HEK293 (cell line): ENCODE data around the gene ILDR1.

ENCODE experiments used
- CTCF ChIA-PET: fragments of 350-600 bp; formaldehyde crosslinking; extraction: SDS; loops from one replicate; lab custom pipeline; 2021; ENCODE audit warnings: antibody characterized with exemption; lab: Yijun Ruan, JAX
- POLR2A ChIA-PET: fragments of 300-600 bp; formaldehyde crosslinking; extraction: SDS; loops from one replicate; lab custom pipeline; 2020; ENCODE audit warnings: antibody characterized with exemption, inconsistent platforms; lab: Yijun Ruan, JAX
- H3K27ac ChIP-seq: fragments of 200-500 bp; sonication (Bioruptor generic); 2 replicates; pipeline ENCODE4 v1.5.1; 2014; ENCODE audit warnings: low read depth, low read length, control low read depth, inconsistent platforms; ENCODE audit errors: extremely low read depth
- H3K36me3 ChIP-seq, 2 experiments: fragments of 200-500 bp in 1 of 2; sonication (Bioruptor generic) in 1 of 2; 1 replicate in 1 of 2; 2 replicates in 1 of 2; pipeline ENCODE4 v1.5.1; 2014 to 2017; ENCODE audit warnings: inconsistent platforms in 2 of 2, low read length in 2 of 2; ENCODE audit not compliant: control insufficient read depth in 2 of 2, insufficient read depth in 1 of 2
- H3K4me1 ChIP-seq: fragments of 200-500 bp; sonication (Bioruptor generic); 2 replicates; pipeline ENCODE4 v1.5.1; 2014; ENCODE audit warnings: mild to moderate bottlenecking, low read length, inconsistent platforms; ENCODE audit not compliant: control insufficient read depth, insufficient read depth
- H3K4me3 ChIP-seq: 2 replicates; pipeline ENCODE4 v1.5.1; 2011; ENCODE audit warnings: low read depth, mild to moderate bottlenecking, control low read depth, low read length, moderate library complexity
- H3K9me3 ChIP-seq: fragments of 200-500 bp; sonication (Bioruptor generic); 2 replicates; pipeline ENCODE4 v1.5.1; 2014; ENCODE audit warnings: low read depth, low read length, inconsistent platforms; ENCODE audit not compliant: control insufficient read depth, insufficient read depth
- GLI2 ChIP-seq: fragments of 450-650 bp; formaldehyde crosslinking; IDR thresholded peaks from 2 replicates; pipeline ENCODE4; 2017; ENCODE audit warnings: missing biosample characterization, missing genetic modification characterization, low read depth, borderline replicate concordance
- ZBTB21 ChIP-seq: fragments of 450-650 bp; formaldehyde crosslinking; IDR thresholded peaks from 2 replicates; pipeline ENCODE4 v1.5.1; 2017; ENCODE audit warnings: missing biosample characterization, missing genetic modification characterization
- ZBTB8A ChIP-seq: fragments of 450-650 bp; formaldehyde crosslinking; IDR thresholded peaks from 2 replicates; pipeline ENCODE4 v1.5.1; 2016; ENCODE audit warnings: missing biosample characterization, missing genetic modification characterization
- ZFHX2 ChIP-seq: fragments of 450-650 bp; formaldehyde crosslinking; conservative IDR thresholded peaks from 2 replicates; pipeline ENCODE4 v1.5.1; 2016; ENCODE audit warnings: missing biosample characterization, missing genetic modification characterization
- ZFP69B ChIP-seq: fragments of 450-650 bp; formaldehyde crosslinking; IDR thresholded peaks from 2 replicates; pipeline ENCODE4 v1.5.1; 2016; ENCODE audit warnings: missing biosample characterization, missing genetic modification characterization
- ZNF214 ChIP-seq: fragments of 450-650 bp; formaldehyde crosslinking; IDR thresholded peaks from 2 replicates; pipeline ENCODE4 v1.5.1; 2017; ENCODE audit warnings: missing biosample characterization, mild to moderate bottlenecking, missing genetic modification characterization, borderline replicate concordance
- ZNF335 ChIP-seq: fragments of 450-650 bp; formaldehyde crosslinking; conservative IDR thresholded peaks from 2 replicates; pipeline ENCODE4 v1.5.1; 2016; ENCODE audit warnings: missing biosample characterization, missing genetic modification characterization
- ZNF629 ChIP-seq: fragments of 450-650 bp; formaldehyde crosslinking; IDR thresholded peaks from 2 replicates; pipeline ENCODE4 v1.5.1; 2017; ENCODE audit warnings: missing biosample characterization, missing genetic modification characterization
- ZNF792 ChIP-seq: fragments of 450-650 bp; formaldehyde crosslinking; IDR thresholded peaks from 2 replicates; pipeline ENCODE4 v1.5.1; 2016; ENCODE audit warnings: missing biosample characterization, missing genetic modification characterization
- ZNF837 ChIP-seq: fragments of 450-650 bp; formaldehyde crosslinking; IDR thresholded peaks from 2 replicates; pipeline ENCODE4 v1.5.1; 2016; ENCODE audit warnings: missing biosample characterization, missing genetic modification characterization
- TF ChIP-seq, protein P1 (sequence below): fragments of 450-650 bp; formaldehyde crosslinking; IDR thresholded peaks from 2 replicates; pipeline ENCODE4 v1.5.1; 2016; ENCODE audit warnings: missing biosample characterization, missing genetic modification characterization, low read depth
- TF ChIP-seq, protein P2 (sequence below): fragments of 450-650 bp; formaldehyde crosslinking; IDR thresholded peaks from 2 replicates; pipeline ENCODE4 v1.5.1; 2017; ENCODE audit warnings: missing biosample characterization, missing genetic modification characterization
- TF ChIP-seq, protein P3 (sequence below): fragments of 450-650 bp; formaldehyde crosslinking; IDR thresholded peaks from 2 replicates; pipeline ENCODE4 v1.5.1; 2017; ENCODE audit warnings: missing biosample characterization, mild to moderate bottlenecking, missing genetic modification characterization, moderate library complexity
- TF ChIP-seq, protein P4 (sequence below): fragments of 450-650 bp; formaldehyde crosslinking; IDR thresholded peaks from 2 replicates; pipeline ENCODE4 v1.5.1; 2016; ENCODE audit warnings: missing biosample characterization, missing genetic modification characterization
- TF ChIP-seq, protein P5 (sequence below): fragments of 450-650 bp; formaldehyde crosslinking; IDR thresholded peaks from 2 replicates; pipeline ENCODE4 v1.5.1; 2016; ENCODE audit warnings: missing biosample characterization, missing genetic modification characterization, borderline replicate concordance

Gene ILDR1

DNA sequence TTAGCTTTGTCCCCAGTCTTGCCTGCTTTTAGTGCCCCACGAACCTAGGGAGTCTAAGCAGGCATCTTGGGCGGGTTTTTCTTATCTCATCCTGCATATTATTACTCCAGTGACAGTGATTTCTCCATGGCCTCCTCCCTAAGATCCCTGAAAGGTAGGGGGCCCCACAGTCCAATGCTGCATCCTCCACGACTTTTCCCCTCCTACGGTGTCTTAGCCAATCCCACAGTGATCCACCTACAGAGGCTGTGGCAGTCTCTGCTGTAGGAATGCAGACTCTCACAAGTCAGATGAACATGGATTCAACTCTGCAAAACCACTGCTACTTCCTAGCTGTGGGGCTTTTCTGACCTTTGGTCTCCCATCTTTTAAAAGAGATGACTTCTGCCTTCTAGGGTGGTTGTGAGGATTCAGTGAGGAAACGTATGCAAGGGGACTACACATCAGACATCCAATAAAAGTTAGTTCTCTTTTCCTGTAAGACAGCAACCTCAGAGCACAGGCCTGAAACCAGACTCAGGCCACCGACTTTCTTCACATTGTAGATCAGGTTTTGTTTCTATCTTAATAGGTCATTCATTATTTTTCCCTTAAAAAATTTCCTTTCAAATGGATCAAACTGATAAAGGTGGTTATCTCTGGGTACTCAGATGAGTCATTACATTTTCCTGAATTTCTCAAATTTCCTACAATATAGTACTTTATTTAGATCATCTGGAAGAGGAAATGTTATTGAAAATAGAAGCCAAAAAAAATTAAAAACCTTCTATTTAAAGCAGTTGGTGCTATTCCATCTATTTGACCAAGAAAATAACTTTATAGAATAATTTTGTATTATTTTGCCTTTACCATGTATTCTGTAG lies 23.2 kb downstream of the ILDR1 start:
- CTCF ChIA-PET, result no interaction called here
- Histone ChIP-seq H3K27ac (no peak overlapping the region), H3K4me3 (no peak overlapping the region), H3K36me3 (no peaks in the 10 kb centered on the region), H3K4me1 (no peaks in the 10 kb centered on the region; the same call in 1 of the 2 replicates), H3K9me3 (no peaks in the 10 kb centered on the region)
- no peak for TF ChIP-seq ZBTB8A (tag by site-specific recombination)
- TF ChIP-seq ZNF335 (tag by site-specific recombination), result 0 out of 2 replicates have a peak, but pooled peaks have one; percentile 21
- TF ChIP-seq ZFHX2, result peak; percentile 79
- POLR2A ChIA-PET, result no interaction called here

DNA sequence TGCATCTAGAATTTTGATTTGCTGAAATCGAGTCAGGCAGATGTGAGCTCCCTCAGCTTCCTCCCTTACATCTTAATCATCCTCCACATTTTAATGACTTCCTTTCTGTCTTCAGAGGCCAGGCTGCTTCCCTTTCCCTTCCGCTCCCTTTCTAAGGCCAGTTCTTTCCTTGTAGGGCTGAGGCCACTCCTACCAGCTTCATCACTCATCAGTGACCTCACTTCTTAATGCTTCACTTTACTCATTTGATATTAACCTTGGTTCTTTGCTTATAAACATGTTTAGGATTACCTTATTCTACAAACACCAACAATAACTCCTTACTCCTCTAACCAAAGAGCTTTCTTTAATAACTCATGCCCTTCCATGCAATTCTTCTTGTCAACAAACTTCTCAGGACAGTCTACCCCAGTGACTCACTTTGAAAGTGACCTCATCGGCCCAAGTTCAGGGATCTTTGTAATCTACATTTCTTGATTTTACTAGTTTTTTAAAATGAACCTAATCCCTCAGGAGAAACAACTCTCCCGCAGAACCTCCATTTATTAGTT lies 23.9 kb downstream of the ILDR1 start:
- H3K4me3 ChIP-seq, result no peak overlapping the region
- TF ChIP-seq ZFP69B (tag by site-specific recombination) (no peak), ZBTB21 (peak; percentile 33; the same call in 1 of the 2 replicates), ZNF214 (tag by site-specific recombination) (no peak), ZNF629 (0 out of 2 replicates have a peak, but pooled peaks have one; percentile 31)
- TF ChIP-seq, protein P1, sequence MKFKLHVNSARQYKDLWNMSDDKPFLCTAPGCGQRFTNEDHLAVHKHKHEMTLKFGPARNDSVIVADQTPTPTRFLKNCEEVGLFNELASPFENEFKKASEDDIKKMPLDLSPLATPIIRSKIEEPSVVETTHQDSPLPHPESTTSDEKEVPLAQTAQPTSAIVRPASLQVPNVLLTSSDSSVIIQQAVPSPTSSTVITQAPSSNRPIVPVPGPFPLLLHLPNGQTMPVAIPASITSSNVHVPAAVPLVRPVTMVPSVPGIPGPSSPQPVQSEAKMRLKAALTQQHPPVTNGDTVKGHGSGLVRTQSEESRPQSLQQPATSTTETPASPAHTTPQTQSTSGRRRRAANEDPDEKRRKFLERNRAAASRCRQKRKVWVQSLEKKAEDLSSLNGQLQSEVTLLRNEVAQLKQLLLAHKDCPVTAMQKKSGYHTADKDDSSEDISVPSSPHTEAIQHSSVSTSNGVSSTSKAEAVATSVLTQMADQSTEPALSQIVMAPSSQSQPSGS (tag by site-specific recombination), result 0 out of 2 replicates have a peak, but pooled peaks have one; percentile 10
- TF ChIP-seq, protein P2, sequence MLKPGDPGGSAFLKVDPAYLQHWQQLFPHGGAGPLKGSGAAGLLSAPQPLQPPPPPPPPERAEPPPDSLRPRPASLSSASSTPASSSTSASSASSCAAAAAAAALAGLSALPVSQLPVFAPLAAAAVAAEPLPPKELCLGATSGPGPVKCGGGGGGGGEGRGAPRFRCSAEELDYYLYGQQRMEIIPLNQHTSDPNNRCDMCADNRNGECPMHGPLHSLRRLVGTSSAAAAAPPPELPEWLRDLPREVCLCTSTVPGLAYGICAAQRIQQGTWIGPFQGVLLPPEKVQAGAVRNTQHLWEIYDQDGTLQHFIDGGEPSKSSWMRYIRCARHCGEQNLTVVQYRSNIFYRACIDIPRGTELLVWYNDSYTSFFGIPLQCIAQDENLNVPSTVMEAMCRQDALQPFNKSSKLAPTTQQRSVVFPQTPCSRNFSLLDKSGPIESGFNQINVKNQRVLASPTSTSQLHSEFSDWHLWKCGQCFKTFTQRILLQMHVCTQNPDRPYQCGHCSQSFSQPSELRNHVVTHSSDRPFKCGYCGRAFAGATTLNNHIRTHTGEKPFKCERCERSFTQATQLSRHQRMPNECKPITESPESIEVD (tag by site-specific recombination), result 0 out of 2 replicates have a peak, but pooled peaks have one; percentile 11
- no peak overlapping the region for H3K27ac ChIP-seq
- ChIA-PET CTCF (interaction anchor here (0.6 kb wide), 2 partner anchors 18 to 127 kb away, joined by 3 to 7 read pairs; no protein-coding TSS in a partner anchor), POLR2A (no interaction called here)
- no peaks in the 10 kb centered on the region for H3K36me3 ChIP-seq
- no peaks in the 10 kb centered on the region for H3K9me3 ChIP-seq
- H3K4me1 ChIP-seq, result no peaks in the 10 kb centered on the region; the same call in 1 of the 2 replicates

DNA sequence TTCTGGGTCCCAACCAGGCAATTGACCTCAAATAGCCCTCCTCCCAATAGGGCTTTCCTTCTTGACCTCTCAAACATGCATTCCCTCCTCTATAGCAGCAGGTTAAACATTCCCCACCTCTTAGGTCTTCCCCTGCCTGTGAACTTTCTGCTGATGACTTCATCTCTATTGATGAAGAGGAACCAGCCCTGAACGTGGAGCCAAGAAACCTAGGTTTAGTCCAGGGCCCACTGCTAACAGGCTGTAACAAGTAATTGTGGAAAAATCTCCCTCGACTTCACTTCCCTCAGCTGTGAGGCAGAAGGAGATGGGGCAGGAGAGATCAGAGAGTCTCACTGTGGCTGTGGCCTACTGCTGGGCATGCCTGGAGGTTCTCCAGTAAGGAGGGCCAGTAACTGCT lies 24.7 kb downstream of the ILDR1 start:
- CTCF ChIA-PET, result interaction anchor here (0.6 to 1.3 kb wide), 3 partner anchors 19 to 128 kb away, joined by 3 to 7 read pairs (median 4); no protein-coding TSS in a partner anchor
- TF ChIP-seq ZFP69B (tag by site-specific recombination) (no peak), GLI2 (tag by site-specific recombination) (no peak), ZNF837 (tag by site-specific recombination) (no peak), ZNF792 (no peak)
- TF ChIP-seq, protein P3, sequence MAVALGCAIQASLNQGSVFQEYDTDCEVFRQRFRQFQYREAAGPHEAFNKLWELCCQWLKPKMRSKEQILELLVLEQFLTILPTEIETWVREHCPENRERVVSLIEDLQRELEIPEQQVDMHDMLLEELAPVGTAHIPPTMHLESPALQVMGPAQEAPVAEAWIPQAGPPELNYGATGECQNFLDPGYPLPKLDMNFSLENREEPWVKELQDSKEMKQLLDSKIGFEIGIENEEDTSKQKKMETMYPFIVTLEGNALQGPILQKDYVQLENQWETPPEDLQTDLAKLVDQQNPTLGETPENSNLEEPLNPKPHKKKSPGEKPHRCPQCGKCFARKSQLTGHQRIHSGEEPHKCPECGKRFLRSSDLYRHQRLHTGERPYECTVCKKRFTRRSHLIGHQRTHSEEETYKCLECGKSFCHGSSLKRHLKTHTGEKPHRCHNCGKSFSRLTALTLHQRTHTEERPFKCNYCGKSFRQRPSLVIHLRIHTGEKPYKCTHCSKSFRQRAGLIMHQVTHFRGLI, result no peak
- TF ChIP-seq, protein P4, sequence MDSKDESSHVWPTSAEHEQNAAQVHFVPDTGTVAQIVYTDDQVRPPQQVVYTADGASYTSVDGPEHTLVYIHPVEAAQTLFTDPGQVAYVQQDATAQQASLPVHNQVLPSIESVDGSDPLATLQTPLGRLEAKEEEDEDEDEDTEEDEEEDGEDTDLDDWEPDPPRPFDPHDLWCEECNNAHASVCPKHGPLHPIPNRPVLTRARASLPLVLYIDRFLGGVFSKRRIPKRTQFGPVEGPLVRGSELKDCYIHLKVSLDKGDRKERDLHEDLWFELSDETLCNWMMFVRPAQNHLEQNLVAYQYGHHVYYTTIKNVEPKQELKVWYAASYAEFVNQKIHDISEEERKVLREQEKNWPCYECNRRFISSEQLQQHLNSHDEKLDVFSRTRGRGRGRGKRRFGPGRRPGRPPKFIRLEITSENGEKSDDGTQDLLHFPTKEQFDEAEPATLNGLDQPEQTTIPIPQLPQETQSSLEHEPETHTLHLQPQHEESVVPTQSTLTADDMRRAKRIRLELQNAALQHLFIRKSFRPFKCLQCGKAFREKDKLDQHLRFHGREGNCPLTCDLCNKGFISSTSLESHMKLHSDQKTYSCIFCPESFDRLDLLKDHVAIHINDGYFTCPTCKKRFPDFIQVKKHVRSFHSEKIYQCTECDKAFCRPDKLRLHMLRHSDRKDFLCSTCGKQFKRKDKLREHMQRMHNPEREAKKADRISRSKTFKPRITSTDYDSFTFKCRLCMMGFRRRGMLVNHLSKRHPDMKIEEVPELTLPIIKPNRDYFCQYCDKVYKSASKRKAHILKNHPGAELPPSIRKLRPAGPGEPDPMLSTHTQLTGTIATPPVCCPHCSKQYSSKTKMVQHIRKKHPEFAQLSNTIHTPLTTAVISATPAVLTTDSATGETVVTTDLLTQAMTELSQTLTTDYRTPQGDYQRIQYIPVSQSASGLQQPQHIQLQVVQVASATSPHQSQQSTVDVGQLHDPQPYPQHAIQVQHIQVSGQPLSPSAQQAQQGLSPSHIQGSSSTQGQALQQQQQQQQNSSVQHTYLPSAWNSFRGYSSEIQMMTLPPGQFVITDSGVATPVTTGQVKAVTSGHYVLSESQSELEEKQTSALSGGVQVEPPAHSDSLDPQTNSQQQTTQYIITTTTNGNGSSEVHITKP (tag by site-specific recombination), result no peak
- TF ChIP-seq, protein P5, sequence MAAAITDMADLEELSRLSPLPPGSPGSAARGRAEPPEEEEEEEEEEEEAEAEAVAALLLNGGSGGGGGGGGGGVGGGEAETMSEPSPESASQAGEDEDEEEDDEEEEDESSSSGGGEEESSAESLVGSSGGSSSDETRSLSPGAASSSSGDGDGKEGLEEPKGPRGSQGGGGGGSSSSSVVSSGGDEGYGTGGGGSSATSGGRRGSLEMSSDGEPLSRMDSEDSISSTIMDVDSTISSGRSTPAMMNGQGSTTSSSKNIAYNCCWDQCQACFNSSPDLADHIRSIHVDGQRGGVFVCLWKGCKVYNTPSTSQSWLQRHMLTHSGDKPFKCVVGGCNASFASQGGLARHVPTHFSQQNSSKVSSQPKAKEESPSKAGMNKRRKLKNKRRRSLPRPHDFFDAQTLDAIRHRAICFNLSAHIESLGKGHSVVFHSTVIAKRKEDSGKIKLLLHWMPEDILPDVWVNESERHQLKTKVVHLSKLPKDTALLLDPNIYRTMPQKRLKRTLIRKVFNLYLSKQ (tag by site-specific recombination), result no peak
- TF ChIP-seq, all 188 proteins: peak for 0
- no peaks in the 10 kb centered on the region for H3K36me3 ChIP-seq
- POLR2A ChIA-PET, result no interaction called here
- no peak overlapping the region for H3K4me3 ChIP-seq
- no peak overlapping the region for H3K27ac ChIP-seq
- H3K4me1 ChIP-seq, result no peaks in the 10 kb centered on the region; the same call in 1 of the 2 replicates
- no peaks in the 10 kb centered on the region for H3K9me3 ChIP-seq
